AG09309 (cell line): ENCODE data around the gene PPP6R3.

Source experiments
- DNase-seq: peaks from one replicate; pipeline ENCODE4 v3.0.0-alpha.2; 2010; ENCODE audit warnings: low read depth
- H3K4me3 ChIP-seq: 2 replicates; pipeline ENCODE4 v1.5.1; 2011; ENCODE audit warnings: mild to moderate bottlenecking, low read depth, low read length, moderate library complexity; ENCODE audit not compliant: control insufficient read depth
- TF ChIP-seq, protein P1 (sequence below): IDR thresholded peaks from 2 replicates; pipeline ENCODE4 v1.5.1; 2011; ENCODE audit warnings: mild to moderate bottlenecking, low read depth, low read length, inconsistent platforms; ENCODE audit not compliant: insufficient read depth, control insufficient read depth; ENCODE audit errors: missing control alignments

The PPP6R3 gene, protein sequence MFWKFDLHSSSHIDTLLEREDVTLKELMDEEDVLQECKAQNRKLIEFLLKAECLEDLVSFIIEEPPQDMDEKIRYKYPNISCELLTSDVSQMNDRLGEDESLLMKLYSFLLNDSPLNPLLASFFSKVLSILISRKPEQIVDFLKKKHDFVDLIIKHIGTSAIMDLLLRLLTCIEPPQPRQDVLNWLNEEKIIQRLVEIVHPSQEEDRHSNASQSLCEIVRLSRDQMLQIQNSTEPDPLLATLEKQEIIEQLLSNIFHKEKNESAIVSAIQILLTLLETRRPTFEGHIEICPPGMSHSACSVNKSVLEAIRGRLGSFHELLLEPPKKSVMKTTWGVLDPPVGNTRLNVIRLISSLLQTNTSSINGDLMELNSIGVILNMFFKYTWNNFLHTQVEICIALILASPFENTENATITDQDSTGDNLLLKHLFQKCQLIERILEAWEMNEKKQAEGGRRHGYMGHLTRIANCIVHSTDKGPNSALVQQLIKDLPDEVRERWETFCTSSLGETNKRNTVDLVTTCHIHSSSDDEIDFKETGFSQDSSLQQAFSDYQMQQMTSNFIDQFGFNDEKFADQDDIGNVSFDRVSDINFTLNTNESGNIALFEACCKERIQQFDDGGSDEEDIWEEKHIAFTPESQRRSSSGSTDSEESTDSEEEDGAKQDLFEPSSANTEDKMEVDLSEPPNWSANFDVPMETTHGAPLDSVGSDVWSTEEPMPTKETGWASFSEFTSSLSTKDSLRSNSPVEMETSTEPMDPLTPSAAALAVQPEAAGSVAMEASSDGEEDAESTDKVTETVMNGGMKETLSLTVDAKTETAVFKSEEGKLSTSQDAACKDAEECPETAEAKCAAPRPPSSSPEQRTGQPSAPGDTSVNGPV

DNA sequence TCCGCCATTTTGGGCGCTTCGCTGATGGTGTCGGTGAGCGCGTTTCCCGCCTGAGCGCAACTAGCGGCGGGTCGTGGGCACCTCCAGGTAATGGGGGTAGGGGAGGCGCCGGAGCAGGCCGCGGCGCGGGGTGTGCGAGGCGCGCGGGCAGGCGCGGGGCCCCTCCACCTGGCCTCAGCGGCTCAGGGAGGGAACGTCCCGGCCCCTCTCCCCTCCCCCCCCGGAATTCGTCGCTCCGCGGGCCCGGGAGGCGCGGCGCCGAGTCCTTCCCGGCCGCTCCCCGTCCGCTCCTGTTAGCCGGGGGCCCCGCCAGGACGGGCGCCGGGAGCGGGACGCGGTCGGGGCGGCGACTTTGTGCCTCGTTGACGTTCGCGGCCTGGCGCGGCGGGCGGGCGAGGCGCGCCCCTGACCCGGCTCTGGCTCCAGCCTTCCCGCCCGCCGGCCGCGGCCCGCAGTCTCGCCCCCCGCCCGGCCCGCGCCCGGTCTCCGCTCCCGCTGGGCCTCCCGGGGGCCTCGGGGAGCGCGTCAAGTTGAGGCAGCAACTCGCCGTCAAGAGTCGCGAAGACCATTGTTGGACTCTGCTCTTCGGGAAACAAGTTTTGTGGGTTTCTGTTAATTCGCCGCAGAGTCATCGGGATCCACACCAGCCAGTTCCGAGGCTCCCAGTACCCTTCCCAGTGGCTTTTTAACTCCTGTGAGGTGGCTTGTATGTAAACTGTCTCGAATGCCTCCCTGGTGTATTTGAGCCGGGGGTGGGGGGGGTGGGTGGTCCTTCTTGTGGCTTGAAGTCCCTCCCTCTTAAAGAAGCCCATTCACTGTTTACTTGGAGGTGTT, at the start of gene PPP6R3:
Gene PPP6R3, plus strand, starts transcription at position 12 of the 834 bp plus-strand sequence. CDS start 76,913 bp downstream, outside the sequence.
- DNase-seq: no peak
- peak within 1 kb of the TSS; percentile 65 for H3K4me3 ChIP-seq
- TF ChIP-seq, protein P1, sequence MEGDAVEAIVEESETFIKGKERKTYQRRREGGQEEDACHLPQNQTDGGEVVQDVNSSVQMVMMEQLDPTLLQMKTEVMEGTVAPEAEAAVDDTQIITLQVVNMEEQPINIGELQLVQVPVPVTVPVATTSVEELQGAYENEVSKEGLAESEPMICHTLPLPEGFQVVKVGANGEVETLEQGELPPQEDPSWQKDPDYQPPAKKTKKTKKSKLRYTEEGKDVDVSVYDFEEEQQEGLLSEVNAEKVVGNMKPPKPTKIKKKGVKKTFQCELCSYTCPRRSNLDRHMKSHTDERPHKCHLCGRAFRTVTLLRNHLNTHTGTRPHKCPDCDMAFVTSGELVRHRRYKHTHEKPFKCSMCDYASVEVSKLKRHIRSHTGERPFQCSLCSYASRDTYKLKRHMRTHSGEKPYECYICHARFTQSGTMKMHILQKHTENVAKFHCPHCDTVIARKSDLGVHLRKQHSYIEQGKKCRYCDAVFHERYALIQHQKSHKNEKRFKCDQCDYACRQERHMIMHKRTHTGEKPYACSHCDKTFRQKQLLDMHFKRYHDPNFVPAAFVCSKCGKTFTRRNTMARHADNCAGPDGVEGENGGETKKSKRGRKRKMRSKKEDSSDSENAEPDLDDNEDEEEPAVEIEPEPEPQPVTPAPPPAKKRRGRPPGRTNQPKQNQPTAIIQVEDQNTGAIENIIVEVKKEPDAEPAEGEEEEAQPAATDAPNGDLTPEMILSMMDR: no peak

DNA sequence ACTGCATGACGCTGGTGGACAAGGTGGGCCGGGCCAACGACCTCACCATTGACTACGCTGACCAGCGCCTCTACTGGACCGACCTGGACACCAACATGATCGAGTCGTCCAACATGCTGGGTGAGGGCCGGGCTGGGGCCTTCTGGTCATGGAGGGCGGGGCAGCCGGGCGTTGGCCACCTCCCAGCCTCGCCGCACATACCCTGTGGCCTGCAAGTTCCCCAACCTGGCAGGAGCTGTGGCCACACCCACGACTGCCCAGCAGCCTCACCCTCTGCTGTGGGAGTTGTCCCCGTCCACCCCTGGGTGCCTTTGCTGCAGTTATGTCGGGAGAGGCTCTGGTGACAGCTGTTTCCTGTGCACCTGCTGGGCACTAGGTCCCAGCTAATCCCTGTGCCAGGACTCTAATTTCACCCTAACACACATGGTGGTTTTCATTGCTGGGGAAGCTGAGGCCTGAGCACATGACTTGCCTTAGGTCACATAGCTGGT, 49.0 kb upstream of the PPP6R3 start:
- no peak for DNase-seq
- H3K4me3 ChIP-seq: no peak overlapping the region
- TF ChIP-seq, protein P1: no peak

DNA sequence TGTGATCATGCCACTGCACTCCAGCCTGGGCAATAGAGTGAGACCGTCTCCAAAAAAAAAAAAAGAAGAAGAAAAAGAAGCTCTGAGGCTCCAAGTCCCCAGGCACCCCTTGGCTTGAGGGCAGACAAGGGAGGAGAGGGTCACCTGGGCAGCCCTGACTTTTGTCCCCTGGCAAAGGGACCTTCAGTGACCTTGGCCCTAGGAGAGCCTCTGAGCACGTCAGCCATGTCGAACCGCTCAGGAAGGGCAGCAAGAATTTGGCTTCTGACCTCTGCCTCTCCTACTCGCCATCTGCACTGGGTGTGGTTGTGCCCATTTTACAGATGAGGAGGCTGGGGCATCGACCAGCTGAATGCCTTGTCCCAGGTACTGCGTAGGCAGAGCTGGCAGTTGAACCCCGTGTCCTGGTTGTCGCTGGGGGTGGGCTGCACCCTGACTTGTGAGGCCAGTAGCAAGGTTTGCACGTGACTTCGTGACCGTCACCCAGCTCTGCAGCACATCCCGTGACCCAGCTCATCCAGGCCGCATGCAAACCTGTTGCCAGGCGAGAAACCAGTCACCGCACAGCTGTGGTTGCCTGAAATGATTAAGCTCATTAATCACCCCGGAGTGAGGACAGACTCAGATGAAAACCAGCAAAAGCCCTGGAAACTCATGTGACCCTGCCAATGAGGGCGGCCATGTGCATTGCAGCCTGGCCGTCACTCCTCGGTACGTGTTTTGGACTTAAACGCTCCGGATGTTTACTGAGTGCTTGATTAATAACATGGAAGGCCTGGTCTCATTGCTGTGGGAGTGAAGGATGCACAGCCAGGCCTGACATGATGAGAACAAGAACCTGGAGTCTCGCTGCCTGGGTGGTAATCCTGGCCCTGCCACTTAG, 47.7 kb upstream of the PPP6R3 start:
- no peak overlapping the region for H3K4me3 ChIP-seq
- TF ChIP-seq, protein P1: no peak
- peak; percentile 14 for DNase-seq

DNA sequence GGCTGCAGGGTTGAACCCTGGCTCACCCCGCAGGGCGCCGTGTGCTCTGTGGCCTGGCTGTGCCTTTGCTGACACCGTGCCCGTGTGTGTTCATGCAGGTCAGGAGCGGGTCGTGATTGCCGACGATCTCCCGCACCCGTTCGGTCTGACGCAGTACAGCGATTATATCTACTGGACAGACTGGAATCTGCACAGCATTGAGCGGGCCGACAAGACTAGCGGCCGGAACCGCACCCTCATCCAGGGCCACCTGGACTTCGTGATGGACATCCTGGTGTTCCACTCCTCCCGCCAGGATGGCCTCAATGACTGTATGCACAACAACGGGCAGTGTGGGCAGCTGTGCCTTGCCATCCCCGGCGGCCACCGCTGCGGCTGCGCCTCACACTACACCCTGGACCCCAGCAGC, 47.0 kb upstream of the PPP6R3 start:
- H3K4me3 ChIP-seq: no peak overlapping the region
- no peak for DNase-seq
- TF ChIP-seq, protein P1: no peak

DNA sequence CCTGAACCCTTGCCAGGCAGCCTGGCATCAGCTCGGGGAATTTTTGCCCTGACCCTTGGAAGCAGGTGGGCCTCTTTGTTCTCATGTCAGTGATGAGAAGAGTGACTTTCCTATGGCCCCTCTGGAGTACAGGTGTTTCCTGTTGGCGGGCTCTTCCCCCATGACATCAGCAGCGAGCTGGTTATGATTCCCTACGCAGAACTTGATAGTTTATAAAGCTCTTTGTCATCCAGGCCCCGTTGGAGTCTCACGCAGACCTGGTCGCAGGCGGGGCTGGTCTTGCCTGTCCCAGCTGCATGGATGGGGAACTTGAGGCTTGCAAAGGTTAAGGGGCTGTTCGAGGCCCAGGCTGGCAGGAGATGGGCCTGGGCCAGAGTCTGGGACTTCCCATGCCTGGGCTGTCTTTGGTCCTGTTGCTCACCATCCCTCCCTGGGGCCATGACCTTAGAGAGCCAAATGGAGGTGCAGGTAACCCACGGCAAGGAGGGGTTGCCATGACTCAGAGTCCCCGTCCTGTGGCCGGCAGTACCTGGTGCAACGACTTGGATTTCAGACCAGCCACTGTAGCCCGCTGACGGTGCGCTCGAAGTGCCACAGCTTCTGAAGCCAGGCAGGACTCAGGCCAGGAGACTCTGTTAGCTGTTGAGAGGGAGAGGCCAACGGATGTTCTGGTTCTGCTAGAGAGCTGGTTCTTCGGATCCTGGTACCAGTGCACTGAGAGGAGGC, 45.9 kb upstream of the PPP6R3 start:
- DNase-seq: no peak
- TF ChIP-seq, protein P1: no peak
- no peak overlapping the region for H3K4me3 ChIP-seq
